IMR-90 (cell line): Measurements from ENCODE around the gene USP51. TPM values are rescaled to one million over a fixed set of nuclear protein-coding genes. Genes with fewer than 3 reads are reported as not detected.
A peak's percentile ranks its signal among the peaks of the same experiment; 100 is the strongest.

Experiments
- ATAC-seq: fragments of 200-7000 bp; cut with Tn5 transposase; 2 replicates; pipeline ENCODE4 v1.9.1; 2020; ENCODE audit warnings: low read depth, mild to moderate bottlenecking, moderate library complexity
- BruUV-seq: library from RNA; stranded (reverse); fragments of 400-500 nt; replicated peaks from 2 replicates; lab custom pipeline; 2021; lab: Mats Ljungman, UMichigan
- CTCF ChIA-PET: fragments of 300-600 bp; formaldehyde crosslinking; extraction: SDS; loops from one replicate; lab custom pipeline; 2021; ENCODE audit warnings: antibody characterized with exemption; lab: Yijun Ruan, JAX
- POLR2A ChIA-PET: fragments of 300-600 bp; sonication (Branson Sonifier 250); formaldehyde crosslinking; loops from one replicate; lab custom pipeline; 2022; ENCODE audit warnings: antibody characterized with exemption; ENCODE audit not compliant: unreplicated experiment; lab: Charles Lee
- DNase-seq: peaks from one replicate; pipeline ENCODE4 v3.0.0; 2013
- H2AFZ ChIP-seq: replicated peaks from 2 replicates; pipeline ENCODE3; 2013; ENCODE audit warnings: low read length, mild to moderate bottlenecking; ENCODE audit not compliant: poor library complexity
- H2AK5ac ChIP-seq: 2 replicates; pipeline ENCODE4 v1.6.1; 2013; ENCODE audit warnings: low read depth, low read length, inconsistent platforms
- H2AK9ac ChIP-seq: replicated peaks from 2 replicates; pipeline ENCODE3; 2013; ENCODE audit warnings: mild to moderate bottlenecking, low read depth, low read length, moderate library complexity; ENCODE audit not compliant: poor library complexity
- H2BK120ac ChIP-seq: 2 replicates; pipeline ENCODE4 v1.6.1; 2013; ENCODE audit warnings: low read depth, low read length, inconsistent platforms
- H2BK15ac ChIP-seq: 3 replicates; pipeline ENCODE4 v1.6.1; 2013; ENCODE audit warnings: low read depth, low read length, inconsistent platforms
- H2BK20ac ChIP-seq: 2 replicates; pipeline ENCODE4 v1.6.1; 2013; ENCODE audit warnings: low read depth, mild to moderate bottlenecking, inconsistent platforms, low read length, moderate library complexity
- H2BK5ac ChIP-seq: 2 replicates; pipeline ENCODE4 v1.6.1; 2013; ENCODE audit warnings: mild to moderate bottlenecking, low read depth, low read length, inconsistent platforms; ENCODE audit not compliant: poor library complexity, severe bottlenecking
- H3K14ac ChIP-seq: replicated peaks from 2 replicates; pipeline ENCODE4 v1.6.1; 2013; ENCODE audit warnings: low read depth, low read length, inconsistent platforms
- H3K18ac ChIP-seq: 2 replicates; pipeline ENCODE4 v1.6.1; 2013; ENCODE audit warnings: low read depth, low read length, control low read depth
- H3K23ac ChIP-seq: 2 replicates; pipeline ENCODE4 v1.6.1; 2013; ENCODE audit warnings: low read depth, low read length, inconsistent platforms
- H3K27ac ChIP-seq: 2 replicates; pipeline ENCODE4 v1.5.1; 2013; ENCODE audit warnings: mild to moderate bottlenecking, control low read depth, low read length; ENCODE audit not compliant: insufficient read depth
- H3K27me3 ChIP-seq: 2 replicates; pipeline ENCODE4 v1.6.1; 2013; ENCODE audit warnings: low read length; ENCODE audit not compliant: control insufficient read depth, insufficient read depth
- H3K36me3 ChIP-seq: 2 replicates; pipeline ENCODE4 v1.6.1; 2013; ENCODE audit warnings: low read length, mixed read lengths; ENCODE audit not compliant: control insufficient read depth, insufficient read depth
- H3K4ac ChIP-seq: 2 replicates; pipeline ENCODE4 v1.6.1; 2013; ENCODE audit warnings: low read depth, low read length, inconsistent platforms
- H3K4me1 ChIP-seq: 2 replicates; pipeline ENCODE4 v1.6.1; 2013; ENCODE audit warnings: low read length, mixed read lengths; ENCODE audit not compliant: control insufficient read depth, insufficient read depth
- H3K4me2 ChIP-seq: 2 replicates; pipeline ENCODE4 v1.6.1; 2013; ENCODE audit warnings: low read depth, mild to moderate bottlenecking, control low read depth, low read length, moderate library complexity
- H3K4me3 ChIP-seq: 2 replicates; pipeline ENCODE4 v1.5.1; 2013; ENCODE audit warnings: low read depth, mild to moderate bottlenecking, control low read depth, low read length, moderate library complexity; ENCODE audit not compliant: insufficient read depth
- H3K56ac ChIP-seq: 2 replicates; pipeline ENCODE4 v1.6.1; 2013; ENCODE audit warnings: low read length, inconsistent platforms; ENCODE audit not compliant: insufficient read depth; ENCODE audit errors: extremely low read depth
- H3K79me1 ChIP-seq, 2 experiments: 2 replicates each; pipeline ENCODE4 v1.6.1; 2013; ENCODE audit warnings: low read length in 2 of 2, inconsistent platforms in 1 of 2, low read depth in 1 of 2
- H3K9ac ChIP-seq: 2 replicates; pipeline ENCODE4 v1.6.1; 2013; ENCODE audit warnings: low read depth, low read length, control low read depth
- H3K9me1 ChIP-seq: 2 replicates; pipeline ENCODE4 v1.6.1; 2013; ENCODE audit warnings: low read length, inconsistent platforms; ENCODE audit not compliant: insufficient read depth
- H3K9me3 ChIP-seq: 2 replicates; pipeline ENCODE4 v1.6.1; 2013; ENCODE audit warnings: low read length; ENCODE audit not compliant: control insufficient read depth, insufficient read depth
- H4K20me1 ChIP-seq: 2 replicates; pipeline ENCODE4 v1.6.1; 2013; ENCODE audit warnings: low read length, inconsistent platforms; ENCODE audit not compliant: insufficient read depth
- H4K5ac ChIP-seq: 2 replicates; pipeline ENCODE4 v1.6.1; 2013; ENCODE audit warnings: mild to moderate bottlenecking, low read depth, low read length, control low read depth
- H4K8ac ChIP-seq, 2 experiments: 2 replicates each; pipeline ENCODE4 v1.6.1; 2013; ENCODE audit warnings: low read depth in 2 of 2, low read length in 2 of 2, control low read depth in 1 of 2, inconsistent platforms in 1 of 2
- H4K91ac ChIP-seq: 2 replicates; pipeline ENCODE4 v1.6.1; 2013; ENCODE audit warnings: low read depth, low read length, inconsistent platforms; ENCODE audit not compliant: insufficient read depth
- BHLHE40 ChIP-seq: fragments of 150-350 bp; IDR thresholded peaks from 2 replicates; pipeline ENCODE4 v1.6.1; 2016; ENCODE audit warnings: mild to moderate bottlenecking, low read depth, low read length
- CEBPB ChIP-seq: IDR thresholded peaks from 2 replicates; pipeline ENCODE4 v1.6.1; 2012; ENCODE audit warnings: low read depth, low read length, improper control_type of control experiment
- CHD1 ChIP-seq: IDR thresholded peaks from 2 replicates; pipeline ENCODE4 v1.6.1; 2012; ENCODE audit warnings: low read depth, low read length, improper control_type of control experiment
- CTCF ChIP-seq: conservative IDR thresholded peaks from 2 replicates; pipeline ENCODE4 v1.5.1; 2012; ENCODE audit warnings: mild to moderate bottlenecking, low read depth, low read length, improper control_type of control experiment
- ELK1 ChIP-seq: fragments of 150-350 bp; IDR thresholded peaks from 2 replicates; pipeline ENCODE4 v1.6.1; 2016; ENCODE audit warnings: low read depth, mild to moderate bottlenecking, low read length, moderate library complexity, borderline replicate concordance
- FOS ChIP-seq: fragments of 150-350 bp; IDR thresholded peaks from 2 replicates; pipeline ENCODE4 v1.6.1; 2016; ENCODE audit warnings: low read depth, low read length
- MAFK ChIP-seq: IDR thresholded peaks from 2 replicates; pipeline ENCODE4 v1.6.1; 2012; ENCODE audit warnings: low read depth, low read length, improper control_type of control experiment
- MAZ ChIP-seq: IDR thresholded peaks from 2 replicates; pipeline ENCODE4 v1.6.1; 2012; ENCODE audit warnings: low read depth, mild to moderate bottlenecking, low read length, improper control_type of control experiment, moderate library complexity, borderline replicate concordance
- MXI1 ChIP-seq: IDR thresholded peaks from 2 replicates; pipeline ENCODE4 v1.6.1; 2012; ENCODE audit warnings: low read depth, mild to moderate bottlenecking, low read length, moderate library complexity, borderline replicate concordance
- NFE2L2 ChIP-seq: fragments of 150-350 bp; IDR thresholded peaks from 2 replicates; pipeline ENCODE4 v1.6.1; 2016; ENCODE audit warnings: low read depth, mild to moderate bottlenecking, low read length
- POLR2A ChIP-seq: IDR thresholded peaks from 2 replicates; pipeline ENCODE4 v1.6.1; 2012; ENCODE audit warnings: mild to moderate bottlenecking, low read depth, low read length
- RAD21 ChIP-seq: IDR thresholded peaks from 2 replicates; pipeline ENCODE4 v1.6.1; 2012; ENCODE audit warnings: low read length, improper control_type of control experiment
- RCOR1 ChIP-seq: IDR thresholded peaks from 2 replicates; pipeline ENCODE4 v1.6.1; 2012; ENCODE audit warnings: mild to moderate bottlenecking, low read length, improper control_type of control experiment; ENCODE audit not compliant: insufficient replicate concordance
- RFX5 ChIP-seq: IDR thresholded peaks from 2 replicates; pipeline ENCODE4 v1.8.0; 2012; ENCODE audit warnings: low read depth, mild to moderate bottlenecking, low read length, moderate library complexity
- SMC3 ChIP-seq: fragments of 150-350 bp; IDR thresholded peaks from 2 replicates; pipeline ENCODE4 v1.6.1; 2016; ENCODE audit warnings: low read depth, mild to moderate bottlenecking, antibody characterized with exemption, low read length, moderate library complexity
- USF2 ChIP-seq: fragments of 150-350 bp; IDR thresholded peaks from 2 replicates; pipeline ENCODE4 v1.6.1; 2017; ENCODE audit warnings: mild to moderate bottlenecking, antibody characterized with exemption, low read length, low read depth
- WGBS, 2 experiments: methylation state at CpG; one replicate each; pipeline versions ENCODE4 v1.1.5 to v1.1.7; 2013; ENCODE audit warnings: missing lambda C conversion rate in 2 of 2; ENCODE audit not compliant: insufficient read length in 1 of 2; ENCODE audit errors: extremely low coverage in 2 of 2; 5-methylcytosine and 5-hydroxymethylcytosine counted together
- dilution Hi-C: fragments of 300-500 bp; cut with HindIII; formaldehyde crosslinking; loops from one replicate; pipeline ENCODE4 v1.14.3; 2018; ENCODE audit warnings: low sequenced_read_pairs; ENCODE audit not compliant: unreplicated experiment
- in situ Hi-C: fragments of 300-500 bp; cut with MboI; formaldehyde crosslinking; loops from 3 replicates; pipeline ENCODE4 v1.14.3; 2019; ENCODE audit warnings: low sequenced_read_pairs, inconsistent platforms, mixed read lengths
- intact Hi-C: fragments of 100-400 bp; cut with micrococcal nuclease; formaldehyde crosslinking; loops from 2 replicates; pipeline ENCODE4 v1.10.0; 2022
- polyA plus RNA-seq, 3 experiments: library from polyadenylated mRNA; depleted of rRNA; stranded (reverse); fragments of >200 nt; gene quantifications; 2 replicates each; pipeline ENCODE4 v1.2.3, GENCODE V29; 2012; ENCODE audit warnings: low replicate concordance in 1 of 3
- total RNA-seq: library from RNA; depleted of rRNA; stranded (reverse); fragments of >200 nt; gene quantifications from 2 replicates; pipeline ENCODE4 v1.2.3, GENCODE V29; 2012

USP51 gene
- total and polyA plus RNA-seq, 2 of the 4 experiments (the other 2 are of a cell fraction), result 0.26 to 2.0 TPM

GRCh38 chrX:55451626-55451989, 38.0 kb downstream of the USP51 start:
- peak overlapping the region; percentile 84 for H4K5ac ChIP-seq
- dilution Hi-C loops (no loop called here), in situ Hi-C loops (no loop called here), intact Hi-C loops (no loop called here)
- POLR2A ChIA-PET, result interaction anchor here (0.7 kb wide), 1 partner anchor 905 kb away, joined by 6 read pairs; no protein-coding TSS in a partner anchor
- no peak overlapping the region; the same call in 1 of the 2 replicates for H3K14ac ChIP-seq
- BruUV-seq, result no TSS peak
- WGBS, 2 experiments, result no CpG with 5 or more reads among the region's 11 CpGs
- H2BK120ac ChIP-seq, result no peak overlapping the region
- H3K4me2 ChIP-seq, result peak overlapping the region; percentile 77
- ATAC-seq (peak; percentile 63), DNase-seq (no peak)
- no peaks in the 10 kb centered on the region for H3K4me1 ChIP-seq
- H3K9me1 ChIP-seq, result no peaks in the 10 kb centered on the region
- H3K4ac ChIP-seq, result peak overlapping the region; percentile 40; the same call in 1 of the 2 replicates
- no peak overlapping the region for H3K23ac ChIP-seq
- peak overlapping the region; percentile 46; the same call in 1 of the 2 replicates for H3K56ac ChIP-seq
- H2AFZ ChIP-seq, result peak overlapping the region; percentile 87
- H4K91ac ChIP-seq, result no peak overlapping the region
- H3K36me3 ChIP-seq, result no peaks in the 10 kb centered on the region
- TF ChIP-seq MAZ (no peak), RFX5 (no peak), USF2 (no peak), CEBPB (no peak), ELK1 (no peak), MAFK (no peak), BHLHE40 (no peak), NFE2L2 (no peak), SMC3 (no peak), CTCF (no peak), FOS (no peak), MXI1 (no peak), RAD21 (no peak), CHD1 (no peak), RCOR1 (no peak), POLR2A (no peak)
- peak overlapping the region; percentile 84 for H3K27ac ChIP-seq
- no peak overlapping the region for H2AK5ac ChIP-seq
- peak overlapping the region; percentile 88 for H3K4me3 ChIP-seq
- no peak overlapping the region for H2BK20ac ChIP-seq
- H3K79me1 ChIP-seq, result peaks cover 3 to 5% of the 10 kb centered on the region in 2 experiments; a peak in 2 of 4 replicates
- H2AK9ac ChIP-seq, result no peak overlapping the region
- no peak overlapping the region for H2BK15ac ChIP-seq
- peak overlapping the region; percentile 25 for H2BK5ac ChIP-seq
- H3K9me3 ChIP-seq, result no peaks in the 10 kb centered on the region
- 0 out of 2 replicates have a peak overlapping the region, but pooled peaks have one; percentile 56 for H3K18ac ChIP-seq
- H3K27me3 ChIP-seq, result no peaks in the 10 kb centered on the region
- CTCF ChIA-PET, result no interaction called here
- H3K9ac ChIP-seq, result peak overlapping the region; percentile 86
- peak overlapping the region; percentile 87 to 88; a peak in 3 of 4 replicates for H4K8ac ChIP-seq
- H4K20me1 ChIP-seq, result no peaks in the 10 kb centered on the region
